Lower leg skin (tissue), 3 donors: ENCODE results near the gene WDR73.

Experiments used
- POLR2A ChIP-seq, 2 donors: fragments of 450-650 bp; IDR thresholded peaks; one replicate each; pipeline ENCODE4 v1.6.1; 2016 to 2017; ENCODE audit warnings: antibody characterized with exemption in 2 of 2, mild to moderate bottlenecking in 1 of 2, moderate library complexity in 1 of 2
- TF ChIP-seq, protein P1 (sequence below), 3 donors: fragments of 450-650 bp; IDR thresholded peaks; one replicate each; pipeline ENCODE4 v1.5.1; 2016; ENCODE audit warnings: antibody characterized with exemption in 3 of 3, mild to moderate bottlenecking in 3 of 3, moderate library complexity in 2 of 3

DNA sequence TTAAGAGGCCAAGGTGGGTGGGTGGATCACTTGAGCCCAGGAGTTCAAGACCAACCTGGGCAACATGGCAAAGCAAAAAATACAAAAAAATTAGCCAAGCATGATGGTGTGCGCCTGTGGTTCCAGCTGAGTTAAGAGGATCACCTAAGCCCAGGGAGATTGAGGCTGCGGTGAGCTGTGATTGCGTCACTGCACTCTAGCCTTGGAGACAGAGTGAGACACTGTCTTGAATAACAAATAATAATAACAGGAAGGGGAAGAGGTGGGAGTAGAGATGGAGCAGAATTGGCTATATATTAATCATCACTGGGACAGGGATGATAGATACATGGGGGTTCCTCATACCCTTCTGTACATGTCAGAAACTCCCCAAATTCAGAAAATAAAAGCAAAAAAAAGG is 27.7 kb upstream of the WDR73 start:
- TF ChIP-seq, protein P1, sequence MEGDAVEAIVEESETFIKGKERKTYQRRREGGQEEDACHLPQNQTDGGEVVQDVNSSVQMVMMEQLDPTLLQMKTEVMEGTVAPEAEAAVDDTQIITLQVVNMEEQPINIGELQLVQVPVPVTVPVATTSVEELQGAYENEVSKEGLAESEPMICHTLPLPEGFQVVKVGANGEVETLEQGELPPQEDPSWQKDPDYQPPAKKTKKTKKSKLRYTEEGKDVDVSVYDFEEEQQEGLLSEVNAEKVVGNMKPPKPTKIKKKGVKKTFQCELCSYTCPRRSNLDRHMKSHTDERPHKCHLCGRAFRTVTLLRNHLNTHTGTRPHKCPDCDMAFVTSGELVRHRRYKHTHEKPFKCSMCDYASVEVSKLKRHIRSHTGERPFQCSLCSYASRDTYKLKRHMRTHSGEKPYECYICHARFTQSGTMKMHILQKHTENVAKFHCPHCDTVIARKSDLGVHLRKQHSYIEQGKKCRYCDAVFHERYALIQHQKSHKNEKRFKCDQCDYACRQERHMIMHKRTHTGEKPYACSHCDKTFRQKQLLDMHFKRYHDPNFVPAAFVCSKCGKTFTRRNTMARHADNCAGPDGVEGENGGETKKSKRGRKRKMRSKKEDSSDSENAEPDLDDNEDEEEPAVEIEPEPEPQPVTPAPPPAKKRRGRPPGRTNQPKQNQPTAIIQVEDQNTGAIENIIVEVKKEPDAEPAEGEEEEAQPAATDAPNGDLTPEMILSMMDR (IDR thresholded peaks at IDR 0.05): no peak
- no peak for TF ChIP-seq POLR2A (IDR thresholded peaks at IDR 0.05)
